CD4-positive, alpha-beta T cell treated with Interleukin-15 for 4 hours (primary cell): Measurements from ENCODE around the gene PARP3.
"Not testable (repeated sequence)": the region's sequence is repeated elsewhere in the genome, so short reads cannot be mapped to it uniquely, and the experiment has no call there.

ENCODE experiments used
- DNase-seq: peaks from one replicate; pipeline ENCODE4 v3.0.0-alpha.2; 2020; ENCODE audit warnings: low spot score

Gene PARP3

GRCh38 chr3:51985063-51985462 is 42.9 kb downstream of the PARP3 start:
- DNase-seq: no peak

DNA sequence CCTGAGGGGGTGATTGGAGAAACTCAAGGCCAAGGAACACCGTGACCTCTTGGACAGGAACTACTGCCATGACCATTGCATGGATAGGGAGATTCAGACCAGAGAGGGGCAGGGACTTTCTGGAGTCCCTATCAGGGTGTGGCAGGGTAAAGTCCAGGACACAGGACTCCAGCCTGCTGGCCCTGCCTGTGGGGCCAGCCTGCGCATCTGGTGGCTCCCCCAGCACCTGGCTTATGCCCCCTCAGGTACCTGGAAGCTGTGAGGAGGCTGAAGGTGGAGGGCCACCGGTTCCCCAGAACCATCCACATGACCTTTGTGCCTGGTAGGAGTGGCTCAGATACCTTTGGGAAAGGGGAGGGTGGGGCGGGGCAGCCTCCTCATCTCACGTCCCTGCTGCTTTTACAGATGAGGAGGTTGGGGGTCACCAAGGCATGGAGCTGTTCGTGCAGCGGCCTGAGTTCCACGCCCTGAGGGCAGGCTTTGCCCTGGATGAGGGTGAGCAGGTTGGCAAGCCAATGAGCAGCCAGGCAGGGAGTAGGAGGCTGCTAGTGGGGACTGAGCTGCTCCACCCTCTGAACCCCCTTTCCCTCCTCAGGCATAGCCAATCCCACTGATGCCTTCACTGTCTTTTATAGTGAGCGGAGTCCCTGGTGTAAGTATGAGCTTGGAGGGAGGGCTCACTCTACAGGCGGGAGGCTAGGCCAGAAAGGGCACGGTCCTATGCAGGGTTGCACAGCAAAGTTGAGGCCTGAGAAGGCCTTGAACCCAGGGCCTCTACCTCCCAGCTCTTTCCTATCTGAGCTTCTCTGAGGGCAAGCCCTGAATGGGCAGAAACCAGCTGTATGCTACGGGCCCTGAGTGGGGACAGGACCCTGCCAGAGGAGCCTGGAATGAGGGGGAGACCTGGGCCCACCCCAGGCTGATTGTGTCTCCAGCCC is 44.1 kb downstream of the PARP3 start:
- no peak for DNase-seq

GRCh38 chr3:51987568-51987967 is 45.4 kb downstream of the PARP3 start:
- no peak for DNase-seq

DNA sequence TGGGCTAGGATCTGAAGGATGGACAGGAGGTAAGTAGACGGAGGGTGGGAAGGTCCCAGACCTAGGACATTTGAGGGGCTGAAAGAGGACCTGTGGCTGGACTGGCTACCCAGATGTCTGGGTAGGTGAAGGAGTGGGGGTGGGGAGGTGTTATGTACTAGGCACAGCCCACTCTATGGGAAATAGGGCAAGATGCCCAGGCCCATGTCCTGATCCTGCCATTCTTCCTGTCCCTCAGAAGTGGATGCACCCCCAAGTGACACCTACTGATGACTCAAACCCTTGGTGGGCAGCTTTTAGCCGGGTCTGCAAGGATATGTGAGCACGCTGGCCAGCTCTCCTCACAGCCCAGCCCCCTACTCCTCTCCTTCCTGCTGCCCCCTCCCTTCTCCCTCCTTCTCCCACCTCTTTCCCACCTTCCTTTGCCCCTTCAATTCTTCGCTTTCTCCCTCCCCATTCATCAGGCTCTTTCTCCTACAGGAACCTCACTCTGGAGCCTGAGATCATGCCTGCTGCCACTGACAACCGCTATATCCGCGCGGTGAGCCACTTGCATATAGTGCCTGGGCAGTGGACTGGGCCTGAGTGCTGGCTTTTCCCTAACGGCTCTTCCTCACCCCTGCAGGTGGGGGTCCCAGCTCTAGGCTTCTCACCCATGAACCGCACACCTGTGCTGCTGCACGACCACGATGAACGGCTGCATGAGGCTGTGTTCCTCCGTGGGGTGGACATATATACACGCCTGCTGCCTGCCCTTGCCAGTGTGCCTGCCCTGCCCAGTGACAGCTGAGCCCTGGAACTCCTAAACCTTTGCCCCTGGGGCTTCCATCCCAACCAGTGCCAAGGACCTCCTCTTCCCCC is 46.4 kb downstream of the PARP3 start:
- no peak for DNase-seq

GRCh38 chr3:51990501-51990971 is 48.4 kb downstream of the PARP3 start:
- not testable (repeated sequence) for DNase-seq

- DNase-seq: no peak
Observed at GRCh38 chr3:51992017-51992682, 50.0 kb downstream of the PARP3 start.

DNA sequence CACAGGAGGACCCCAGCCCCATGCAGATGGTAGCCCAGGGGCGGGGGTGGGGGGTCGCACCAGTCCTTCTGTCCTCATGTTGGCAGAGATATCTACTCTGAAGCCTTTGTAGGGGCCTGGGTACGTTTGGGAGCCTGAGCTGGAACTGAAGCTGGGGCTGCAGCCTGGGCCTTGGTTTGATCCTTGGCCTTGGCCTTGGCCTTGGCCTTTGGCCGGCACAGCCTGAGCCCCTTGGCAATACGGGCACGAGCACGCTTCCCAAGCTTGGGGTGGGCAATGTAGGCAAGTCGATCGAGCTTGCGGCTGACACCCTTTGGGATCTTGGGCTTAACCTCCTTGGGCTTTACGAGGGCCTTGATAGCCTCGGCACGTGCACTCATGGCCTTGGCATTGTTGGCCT is 51.5 kb downstream of the PARP3 start:
- not testable (repeated sequence) for DNase-seq

DNA sequence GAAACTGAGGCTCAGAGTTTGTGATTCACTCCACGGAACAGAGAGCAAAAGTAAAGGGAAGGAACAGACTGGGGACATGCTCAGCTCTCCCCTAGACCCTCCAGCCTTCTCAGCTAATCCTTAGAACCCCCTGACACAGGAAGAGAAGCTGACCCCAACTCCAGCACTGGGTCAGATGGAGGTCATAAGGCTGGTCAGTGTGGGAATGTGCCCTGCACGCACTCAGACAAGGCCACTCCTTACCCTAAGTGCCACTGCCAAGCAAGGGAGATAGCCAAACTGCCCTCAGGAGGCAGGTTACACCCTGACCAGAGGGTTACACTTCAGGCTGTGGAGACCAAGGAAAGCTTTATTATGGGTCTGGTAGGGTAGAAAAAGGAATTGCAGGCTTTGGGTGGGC is 52.4 kb downstream of the PARP3 start:
- no peak for DNase-seq

- peak; percentile 94 for DNase-seq
Observed at GRCh38 chr3:51995346-51996163, 53.4 kb downstream of the PARP3 start, which contains the start of gene RPL29. RPL29 (minus strand) TSS chr3:51995895; CDS start chr3:51995461, 434 bp downstream.

DNA sequence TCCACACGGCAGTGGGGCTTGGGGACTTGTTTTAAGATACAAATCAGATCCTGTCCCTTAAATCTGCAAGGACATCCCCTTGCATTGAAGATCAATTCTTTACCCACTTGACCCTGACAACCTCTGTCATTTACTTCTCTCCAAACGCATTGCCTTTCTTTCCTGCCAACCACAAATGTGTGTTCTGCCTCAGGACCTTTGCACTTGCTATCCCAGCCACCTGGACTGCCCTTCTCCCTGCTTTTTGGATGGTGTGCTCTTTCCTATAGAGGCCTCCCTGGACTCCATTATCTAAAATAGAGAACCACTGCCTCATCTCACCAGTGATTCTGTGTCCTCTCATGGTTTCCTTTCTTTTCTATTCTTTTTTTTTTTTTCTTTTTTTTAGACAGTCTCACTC is 55.0 kb downstream of the PARP3 start:
- no peak for DNase-seq

DNA sequence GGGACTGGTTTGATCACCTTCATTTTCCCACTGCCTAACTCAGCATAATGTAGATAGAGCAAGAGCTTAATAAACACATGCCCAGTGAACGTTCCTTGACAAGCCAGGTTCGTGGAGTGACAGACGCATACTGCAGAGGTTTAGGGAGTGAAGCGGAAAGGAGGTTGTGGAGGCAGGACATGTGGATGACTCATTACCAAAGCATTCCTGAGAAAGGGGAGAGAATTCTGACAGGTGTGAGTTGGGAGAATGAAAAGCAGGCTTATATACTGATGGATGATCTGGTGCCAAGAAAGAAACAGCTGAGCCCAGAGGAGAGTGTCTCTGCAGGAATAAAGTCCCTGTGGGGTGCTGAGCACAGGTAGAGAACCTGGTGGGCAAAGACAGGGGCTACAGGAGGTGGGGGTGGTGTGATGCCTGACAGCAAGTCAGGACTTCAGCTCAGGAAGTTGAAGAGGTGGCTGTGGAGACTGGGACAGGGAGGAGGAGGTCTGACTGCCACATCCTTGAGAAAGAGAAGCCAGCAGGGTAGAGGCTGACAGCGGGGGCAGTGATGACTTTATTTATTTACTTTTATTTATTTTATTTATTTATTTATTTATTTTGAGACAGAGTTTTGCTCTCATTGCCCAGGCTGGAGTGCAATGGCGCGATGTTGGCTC is 55.9 kb downstream of the PARP3 start:
- no peak for DNase-seq
